Left ventricle myocardium inferior (tissue), 1 donor: ENCODE measurements around the gene PLAA. TPM values are rescaled to one million over a fixed set of nuclear protein-coding genes. Genes with fewer than 3 reads are reported as not detected.

Experiments
- DNase-seq: peaks from one replicate; pipeline ENCODE4 v3.0.0-alpha.2; 2020
- H3K27ac ChIP-seq: fragments of 200-600 bp; replicated peaks from 2 replicates; pipeline ENCODE4 v1.8.0; 2021
- H3K27me3 ChIP-seq: fragments of 200-600 bp; 2 replicates; pipeline ENCODE4 v1.8.0; 2021; ENCODE audit warnings: low read depth
- H3K36me3 ChIP-seq: fragments of 200-600 bp; 2 replicates; pipeline ENCODE4 v1.8.0; 2021
- H3K4me1 ChIP-seq: fragments of 200-600 bp; 2 replicates; pipeline ENCODE4 v1.8.0; 2021
- H3K4me3 ChIP-seq: fragments of 200-600 bp; 2 replicates; pipeline ENCODE4 v1.8.0; 2021; ENCODE audit warnings: mild to moderate bottlenecking, moderate library complexity
- H3K9me3 ChIP-seq: fragments of 200-600 bp; replicated peaks from 2 replicates; pipeline ENCODE4 v1.8.0; 2021
- intact Hi-C: fragments of 100-400 bp; cut with micrococcal nuclease; formaldehyde crosslinking; loops from one replicate; pipeline ENCODE4 v1.11.0; 2022
- long read RNA-seq: library from polyadenylated mRNA; unstranded; transcript quantifications from one replicate; pipeline ENCODE4 v2.0.0, GENCODE V29; 2021
- total RNA-seq: library from RNA; stranded (reverse); fragmentation: NEBNext Ultra II Directional; extraction: Animal tissue kit (Norgen Biotek cat#: 25700); gene quantifications from one replicate; pipeline ENCODE4 v1.2.1, GENCODE V29; 2021
- TF ChIP-seq, protein P1 (sequence below): fragments of 200-600 bp; IDR thresholded peaks from 2 replicates; pipeline ENCODE4 v1.8.0; 2021; ENCODE audit warnings: antibody characterized with exemption, mild to moderate bottlenecking, borderline replicate concordance
- donor health status: DM: no; HTN: yes; CAD: no; lungs with severe emphysema.

The PLAA gene
- 32.3 TPM for total RNA-seq
- long read RNA-seq, full-length matches to known transcripts: 102 of 108 reads
- long read RNA-seq, partial matches to known transcripts: 2 of 108 reads
- long read RNA-seq, other reads (novel, unspliced or antisense): 4 of 108 reads

- no peaks in the 10 kb centered on the region for H3K27me3 ChIP-seq
- peak within 1 kb of the TSS; percentile 95 for H3K4me3 ChIP-seq
- intact Hi-C loops: loop anchor here (10.0 kb wide), 1 partner anchor 52 kb away; the partner anchor contains the start of gene CAAP1
- peak; percentile 87 for DNase-seq
- peaks cover 47% of the 10 kb centered on the region for H3K4me1 ChIP-seq
- no peaks in the 10 kb centered on the region for H3K36me3 ChIP-seq
- TF ChIP-seq, protein P1, sequence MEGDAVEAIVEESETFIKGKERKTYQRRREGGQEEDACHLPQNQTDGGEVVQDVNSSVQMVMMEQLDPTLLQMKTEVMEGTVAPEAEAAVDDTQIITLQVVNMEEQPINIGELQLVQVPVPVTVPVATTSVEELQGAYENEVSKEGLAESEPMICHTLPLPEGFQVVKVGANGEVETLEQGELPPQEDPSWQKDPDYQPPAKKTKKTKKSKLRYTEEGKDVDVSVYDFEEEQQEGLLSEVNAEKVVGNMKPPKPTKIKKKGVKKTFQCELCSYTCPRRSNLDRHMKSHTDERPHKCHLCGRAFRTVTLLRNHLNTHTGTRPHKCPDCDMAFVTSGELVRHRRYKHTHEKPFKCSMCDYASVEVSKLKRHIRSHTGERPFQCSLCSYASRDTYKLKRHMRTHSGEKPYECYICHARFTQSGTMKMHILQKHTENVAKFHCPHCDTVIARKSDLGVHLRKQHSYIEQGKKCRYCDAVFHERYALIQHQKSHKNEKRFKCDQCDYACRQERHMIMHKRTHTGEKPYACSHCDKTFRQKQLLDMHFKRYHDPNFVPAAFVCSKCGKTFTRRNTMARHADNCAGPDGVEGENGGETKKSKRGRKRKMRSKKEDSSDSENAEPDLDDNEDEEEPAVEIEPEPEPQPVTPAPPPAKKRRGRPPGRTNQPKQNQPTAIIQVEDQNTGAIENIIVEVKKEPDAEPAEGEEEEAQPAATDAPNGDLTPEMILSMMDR: peak; percentile 42
- H3K9me3 ChIP-seq: no peaks in the 10 kb centered on the region
- peak within 1 kb of the TSS; percentile 98 for H3K27ac ChIP-seq
Observed at GRCh38 chr9:26946753-26947727, at the start of gene PLAA. Gene PLAA (minus strand): TSS chr9:26947242. CDS start chr9:26947045, 197 bp downstream.

- intact Hi-C loops: no loop called here
- Histone ChIP-seq H3K27me3 (no peaks in the 10 kb centered on the region), H3K4me1 (no peaks in the 10 kb centered on the region), H3K9me3 (no peaks in the 10 kb centered on the region), H3K4me3 (no peak overlapping the region), H3K36me3 (peaks cover 8% of the 10 kb centered on the region), H3K27ac (no peak overlapping the region)
- TF ChIP-seq, protein P1: no peak
- DNase-seq: no peak
Observed at GRCh38 chr9:26995810-26996209, 48.8 kb upstream of the PLAA start.

DNA sequence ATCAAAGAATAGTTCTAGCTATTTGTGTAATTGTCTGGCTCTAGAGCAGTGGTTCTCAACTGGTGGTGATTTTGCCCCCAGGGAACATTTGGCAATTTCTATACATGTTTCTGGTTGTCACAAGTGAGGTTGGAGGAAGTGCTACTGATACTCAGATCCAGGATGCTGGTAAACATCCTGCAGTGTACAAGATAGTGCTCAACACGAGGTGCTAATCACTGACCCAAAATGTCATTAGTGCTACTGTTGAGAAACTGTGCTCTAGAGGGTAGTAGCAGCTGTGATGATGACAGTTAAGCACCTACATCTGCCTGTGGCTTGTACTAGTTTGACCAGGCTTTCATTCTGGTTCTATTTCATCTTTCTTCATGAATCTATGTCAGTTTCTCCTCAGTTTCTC, 36.3 kb upstream of the PLAA start:
- Histone ChIP-seq H3K27me3 (no peaks in the 10 kb centered on the region), H3K4me1 (no peaks in the 10 kb centered on the region), H3K27ac (no peak overlapping the region), H3K9me3 (no peaks in the 10 kb centered on the region), H3K4me3 (no peak overlapping the region), H3K36me3 (peaks cover 42% of the 10 kb centered on the region)
- intact Hi-C loops: no loop called here
- DNase-seq: no peak
- TF ChIP-seq, protein P1: no peak

- intact Hi-C loops: loop anchor here (5.0 kb wide), 1 partner anchor 234 kb away; no protein-coding TSS in a partner anchor
- Histone ChIP-seq H3K4me3 (no peak overlapping the region), H3K27ac (no peak overlapping the region), H3K36me3 (peaks cover 5% of the 10 kb centered on the region), H3K9me3 (no peaks in the 10 kb centered on the region), H3K4me1 (peaks cover 3% of the 10 kb centered on the region), H3K27me3 (no peaks in the 10 kb centered on the region)
- TF ChIP-seq, protein P1: peak; percentile 77
- DNase-seq: no peak
Observed at GRCh38 chr9:26975728-26976707, 29.0 kb upstream of the PLAA start.

- TF ChIP-seq, protein P1: no peak
- no peak overlapping the region for H3K27ac ChIP-seq
- intact Hi-C loops: loop anchor here (5.0 kb wide), 1 partner anchor 233 kb away; no protein-coding TSS in a partner anchor
Observed at GRCh38 chr9:26974927-26975326, 27.9 kb upstream of the PLAA start.

More at GRCh38 chr9:26974927-26975326, 27.9 kb upstream of the PLAA start:
- Histone ChIP-seq H3K36me3 (peaks cover 5% of the 10 kb centered on the region), H3K27me3 (no peaks in the 10 kb centered on the region), H3K4me3 (no peak overlapping the region), H3K9me3 (no peaks in the 10 kb centered on the region), H3K4me1 (peaks cover 3% of the 10 kb centered on the region)
- no peak for DNase-seq
